BE2C (cell line): ENCODE results near the gene MICU2.

Experiments
- DNase-seq: peaks from one replicate; pipeline ENCODE4 v3.0.0-alpha.2; 2020
- H3K27me3 ChIP-seq: fragments of 250-450 bp; sonication (Bioruptor Pico); 2 replicates; pipeline ENCODE4 v1.5.1; 2020; ENCODE audit warnings: mild to moderate bottlenecking
- H3K36me3 ChIP-seq: fragments of 250-450 bp; sonication (Bioruptor Pico); 2 replicates; pipeline ENCODE4 v1.5.1; 2020; ENCODE audit warnings: mild to moderate bottlenecking
- H3K4me1 ChIP-seq: fragments of 250-450 bp; sonication (Bioruptor Pico); 2 replicates; pipeline ENCODE4 v1.5.1; 2020
- H3K4me3 ChIP-seq: 2 replicates; pipeline ENCODE4 v1.5.1; 2011; ENCODE audit warnings: low read depth, low read length
- H3K9me3 ChIP-seq: fragments of 250-450 bp; sonication (Bioruptor Pico); 2 replicates; pipeline ENCODE4 v1.5.1; 2020
- CTCF ChIP-seq: IDR thresholded peaks from 2 replicates; pipeline ENCODE4 v1.5.1; 2012; ENCODE audit warnings: mild to moderate bottlenecking, low read depth, low read length

Gene MICU2

GRCh38 chr13:21466527-21466926, 137.4 kb downstream of the MICU2 start:
- Histone ChIP-seq H3K4me3 (no peak overlapping the region), H3K4me1 (no peaks in the 10 kb centered on the region), H3K36me3 (no peaks in the 10 kb centered on the region), H3K9me3 (no peaks in the 10 kb centered on the region), H3K27me3 (no peaks in the 10 kb centered on the region)
- TF ChIP-seq CTCF: no peak
- DNase-seq: no peak

GRCh38 chr13:21465710-21466160, 138.2 kb downstream of the MICU2 start:
- H3K4me1 ChIP-seq: no peaks in the 10 kb centered on the region
- H3K4me3 ChIP-seq: no peak overlapping the region
- H3K36me3 ChIP-seq: no peaks in the 10 kb centered on the region
- no peak for DNase-seq
- no peaks in the 10 kb centered on the region for H3K27me3 ChIP-seq
- TF ChIP-seq CTCF: no peak
- H3K9me3 ChIP-seq: no peaks in the 10 kb centered on the region

- no peak for DNase-seq
- TF ChIP-seq CTCF: no peak
- no peak overlapping the region for H3K4me3 ChIP-seq
Observed at GRCh38 chr13:21463424-21463823, 140.5 kb downstream of the MICU2 start.

GRCh38 chr13:21461131-21461530, 142.8 kb downstream of the MICU2 start:
- Histone ChIP-seq H3K9me3 (no peaks in the 10 kb centered on the region), H3K36me3 (no peaks in the 10 kb centered on the region), H3K4me3 (no peak overlapping the region), H3K27me3 (no peaks in the 10 kb centered on the region), H3K4me1 (peaks cover 6% of the 10 kb centered on the region)
- no peak for DNase-seq
- TF ChIP-seq CTCF: no peak

More at GRCh38 chr13:21463424-21463823, 140.5 kb downstream of the MICU2 start:
- Histone ChIP-seq H3K36me3 (no peaks in the 10 kb centered on the region), H3K4me1 (no peaks in the 10 kb centered on the region), H3K27me3 (no peaks in the 10 kb centered on the region), H3K9me3 (no peaks in the 10 kb centered on the region)

GRCh38 chr13:21458813-21459701, 144.9 kb downstream of the MICU2 start, which contains the start of gene ZDHHC20:
TSS of gene ZDHHC20 (minus strand) at chr13:21459303. CDS start at chr13:21459171, 132 bp downstream.
- no peaks in the 10 kb centered on the region for H3K36me3 ChIP-seq

More at GRCh38 chr13:21458813-21459701, 144.9 kb downstream of the MICU2 start, which contains the start of gene ZDHHC20:
- TF ChIP-seq CTCF: no peak
- Histone ChIP-seq H3K4me1 (peaks cover 6% of the 10 kb centered on the region), H3K27me3 (no peaks in the 10 kb centered on the region), H3K4me3 (peak within 1 kb of the TSS; percentile 74), H3K9me3 (no peaks in the 10 kb centered on the region)
- peak; percentile 93 for DNase-seq
